ENCODE results near the gene MRPL21. TPM values are rescaled to one million over a fixed set of nuclear protein-coding genes. Genes with fewer than 3 reads are reported as not detected.

The MRPL21 gene
- total RNA-seq, 4 donors from 2014 or later, result 28.6 to 43.8 (median 35.0) TPM

DNA sequence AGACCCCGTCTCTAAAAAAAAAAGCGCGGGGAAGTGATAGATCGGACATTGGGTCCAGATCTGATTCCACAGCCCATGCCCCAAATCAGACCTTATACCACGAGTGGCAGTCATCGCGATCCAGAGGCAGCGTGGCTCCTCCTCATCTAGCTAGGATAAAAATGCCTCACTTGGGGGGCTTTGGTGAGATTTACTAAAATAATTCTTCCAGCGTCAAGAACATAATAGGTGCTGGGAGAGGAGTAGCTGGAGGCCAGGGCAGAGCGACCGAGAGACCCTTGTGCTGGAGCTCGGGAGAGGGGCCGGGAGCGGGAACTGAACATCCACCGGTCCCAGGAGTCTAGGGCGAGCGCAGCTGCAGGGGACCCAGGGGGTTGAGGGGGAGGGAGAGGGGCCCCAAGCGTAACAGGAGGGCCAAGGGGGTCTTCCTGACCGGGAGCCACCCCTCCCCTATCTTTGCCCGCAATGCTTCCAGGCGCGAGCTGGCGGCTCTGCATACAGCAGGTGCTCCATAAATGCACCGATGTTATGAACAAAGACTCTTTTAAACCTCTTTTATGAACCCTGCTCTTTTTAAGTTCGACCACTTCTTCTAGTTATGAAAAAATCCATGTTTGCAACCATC lies 61.1 kb downstream of the MRPL21 start:
- Histone ChIP-seq H3K4me3 (peak overlapping the region; percentile 93), H3K27ac (no peak overlapping the region), H3K4me1 (peaks cover 71% of the 10 kb centered on the region), H3K27me3 (no peaks in the 10 kb centered on the region), H3K36me3 (no peaks in the 10 kb centered on the region), H3K9me3 (no peaks in the 10 kb centered on the region)
- peak in 1 of 2 donors; percentile 68 for DNase-seq (ENCODE audit: low spot score in 2 of 2)
- no peak for TF ChIP-seq EP300 (IDR thresholded peaks at IDR 0.05)
- 28% methylated on average over 25 of the region's 25 CpGs for WGBS

GRCh38 chr11:68841718-68842426 lies 61.8 kb downstream of the MRPL21 start, which contains the start of gene CPT1A:
Gene CPT1A, minus strand, starts transcription at chr11:68841916. Its CDS starts 26,442 bp downstream, at chr11:68815474.
- 37% methylated on average over 9 of the region's 82 CpGs for WGBS
- H3K4me3 ChIP-seq, result peak within 1 kb of the TSS; percentile 93
- peak in 1 of 2 donors; percentile 79 for DNase-seq (ENCODE audit: low spot score in 2 of 2)
- H3K27ac ChIP-seq, result peak within 1 kb of the TSS; percentile 94
- H3K27me3 ChIP-seq, result no peaks in the 10 kb centered on the region
- no peaks in the 10 kb centered on the region for H3K9me3 ChIP-seq
- H3K36me3 ChIP-seq, result no peaks in the 10 kb centered on the region
- H3K4me1 ChIP-seq, result peaks cover 78% of the 10 kb centered on the region
- TF ChIP-seq POLR2A (IDR thresholded peaks at IDR 0.05) (peak; percentile 20 to 38), EP300 (IDR thresholded peaks at IDR 0.05) (no peak), POLR2AphosphoS5 (IDR thresholded peaks at IDR 0.05) (no peak)
- TF ChIP-seq, protein P1, sequence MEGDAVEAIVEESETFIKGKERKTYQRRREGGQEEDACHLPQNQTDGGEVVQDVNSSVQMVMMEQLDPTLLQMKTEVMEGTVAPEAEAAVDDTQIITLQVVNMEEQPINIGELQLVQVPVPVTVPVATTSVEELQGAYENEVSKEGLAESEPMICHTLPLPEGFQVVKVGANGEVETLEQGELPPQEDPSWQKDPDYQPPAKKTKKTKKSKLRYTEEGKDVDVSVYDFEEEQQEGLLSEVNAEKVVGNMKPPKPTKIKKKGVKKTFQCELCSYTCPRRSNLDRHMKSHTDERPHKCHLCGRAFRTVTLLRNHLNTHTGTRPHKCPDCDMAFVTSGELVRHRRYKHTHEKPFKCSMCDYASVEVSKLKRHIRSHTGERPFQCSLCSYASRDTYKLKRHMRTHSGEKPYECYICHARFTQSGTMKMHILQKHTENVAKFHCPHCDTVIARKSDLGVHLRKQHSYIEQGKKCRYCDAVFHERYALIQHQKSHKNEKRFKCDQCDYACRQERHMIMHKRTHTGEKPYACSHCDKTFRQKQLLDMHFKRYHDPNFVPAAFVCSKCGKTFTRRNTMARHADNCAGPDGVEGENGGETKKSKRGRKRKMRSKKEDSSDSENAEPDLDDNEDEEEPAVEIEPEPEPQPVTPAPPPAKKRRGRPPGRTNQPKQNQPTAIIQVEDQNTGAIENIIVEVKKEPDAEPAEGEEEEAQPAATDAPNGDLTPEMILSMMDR (IDR thresholded peaks at IDR 0.05), result no peak

Other genes with a start within 250 kb of the MRPL21 start
- gene GAL, start 219.3 kb downstream of the MRPL21 start, total RNA-seq, result 100 to 1,000 TPM in 1 of 4 donors, 10 to 100 TPM in 2, 1 to 10 TPM in 1; 7.2 to 120 (median 29.8) TPM
- gene TESMIN, start 152.3 kb downstream of the MRPL21 start, total RNA-seq, result 1 to 10 TPM; 1.2 to 3.5 (median 2.8) TPM
- 100 to 1,000 TPM in 1 of 4 donors, 10 to 100 TPM in 3; 18.5 to 125 (median 38.3) TPM for gene CPT1A, start 61.9 kb downstream of the MRPL21 start, total RNA-seq
- gene IGHMBP2, start 59 bp upstream of the MRPL21 start, total RNA-seq, result 10 to 100 TPM; 22.9 to 55.0 (median 30.3) TPM
- gene MRGPRD, start 77.2 kb upstream of the MRPL21 start, total RNA-seq, result not detected
- 1 to 10 TPM; 2.0 to 9.8 (median 4.8) TPM for gene MRGPRF, start 109.4 kb upstream of the MRPL21 start, total RNA-seq
- gene TPCN2, start 145.1 kb upstream of the MRPL21 start, total RNA-seq, result 10 to 100 TPM in 3 of 4 donors, 1 to 10 TPM in 1; 8.4 to 30.3 (median 24.4) TPM